Panc1 (cell line): ENCODE measurements around the gene KRTAP5-11. TPM values are rescaled to one million over a fixed set of nuclear protein-coding genes. Genes with fewer than 3 reads are reported as not detected.
"Not testable (repeated sequence)": the region's sequence is repeated elsewhere in the genome, so short reads cannot be mapped to it uniquely, and the experiment has no call there.

Source experiments
- ATAC-seq: fragments of 200-7000 bp; cut with Tn5 transposase; 2 replicates; pipeline ENCODE4 v1.9.1; 2020; ENCODE audit warnings: mild to moderate bottlenecking, moderate library complexity
- BruUV-seq: library from RNA; stranded (reverse); fragments of 400-500 nt; replicated peaks from 2 replicates; lab custom pipeline; 2021; lab: Mats Ljungman, UMichigan
- CTCF ChIA-PET: fragments of 300-600 bp; sonication (Branson Sonifier 250); formaldehyde crosslinking; loops from one replicate; lab custom pipeline; 2022; ENCODE audit warnings: antibody characterized with exemption; lab: Charles Lee
- POLR2A ChIA-PET: fragments of 300-600 bp; sonication (Branson Sonifier 250); formaldehyde crosslinking; loops from one replicate; lab custom pipeline; 2022; ENCODE audit warnings: antibody characterized with exemption; lab: Charles Lee
- DNase-seq: peaks from one replicate; pipeline ENCODE4 v3.0.0-alpha.2; 2010; ENCODE audit warnings: low read depth, low spot score
- H3K27ac ChIP-seq: 2 replicates; pipeline ENCODE4 v1.5.1; 2011; ENCODE audit warnings: mild to moderate bottlenecking, low read length, inconsistent platforms
- H3K27me3 ChIP-seq: fragments of 200-500 bp; sonication (Bioruptor generic); 2 replicates; pipeline ENCODE4 v1.6.0; 2014; ENCODE audit warnings: low read length, inconsistent platforms; ENCODE audit not compliant: control insufficient read depth, insufficient read depth
- H3K36me3 ChIP-seq: fragments of 200-500 bp; sonication (Bioruptor generic); 2 replicates; pipeline ENCODE4 v1.5.1; 2014; ENCODE audit warnings: inconsistent platforms, mild to moderate bottlenecking, low read length, moderate library complexity; ENCODE audit not compliant: control insufficient read depth, insufficient read depth
- H3K4me1 ChIP-seq: 2 replicates; pipeline ENCODE4 v1.5.1; 2011; ENCODE audit warnings: inconsistent platforms, mild to moderate bottlenecking, low read length, moderate library complexity; ENCODE audit not compliant: control insufficient read depth, insufficient read depth
- H3K4me3 ChIP-seq, 2 experiments: 2 replicates each; pipeline ENCODE4 v1.5.1; 2011 to 2012; ENCODE audit warnings: low read depth in 2 of 2, low read length in 2 of 2, mild to moderate bottlenecking in 2 of 2, inconsistent platforms in 1 of 2, moderate library complexity in 1 of 2
- H3K9me3 ChIP-seq: fragments of 200-500 bp; sonication (Bioruptor generic); 2 replicates; pipeline ENCODE4 v1.5.1; 2014; ENCODE audit warnings: low read depth, mild to moderate bottlenecking, inconsistent platforms, low read length, moderate library complexity; ENCODE audit not compliant: control insufficient read depth, insufficient read depth
- CTCF ChIP-seq: fragments of 450-650 bp; IDR thresholded peaks from 2 replicates; pipeline ENCODE4 v1.5.1; 2017; ENCODE audit warnings: mild to moderate bottlenecking
- POLR2AphosphoS5 ChIP-seq: IDR thresholded peaks from 2 replicates; pipeline ENCODE4 v1.6.1; 2012; ENCODE audit warnings: mild to moderate bottlenecking, low read depth, low read length, moderate library complexity
- SIN3A ChIP-seq: IDR thresholded peaks from 2 replicates; pipeline ENCODE4 v1.6.1; 2012; ENCODE audit warnings: low read depth, mild to moderate bottlenecking, low read length, moderate library complexity, borderline replicate concordance; ENCODE audit not compliant: insufficient read depth
- TCF7L2 ChIP-seq: IDR thresholded peaks from 2 replicates; pipeline ENCODE4 v1.6.1; 2011; ENCODE audit warnings: mild to moderate bottlenecking, low read depth, low read length, inconsistent platforms
- in situ Hi-C: cut with HindIII; loops from 2 replicates; pipeline ENCODE4 v1.10.0; 2016; ENCODE audit warnings: low sequenced_read_pairs, low pct_unique_long_range_greater_than_20kb
- intact Hi-C: fragments of 100-400 bp; cut with micrococcal nuclease; formaldehyde crosslinking; loops from one replicate; pipeline ENCODE4 v1.10.0; 2022; ENCODE audit not compliant: unreplicated experiment
- total RNA-seq: library from RNA; stranded (reverse); gene quantifications from one replicate; pipeline ENCODE4 v1.2.1, GENCODE V29; 2021; ENCODE audit not compliant: unreplicated experiment
- TF ChIP-seq, protein P1 (sequence below), 2 experiments: IDR thresholded peaks; 2 replicates each; pipeline ENCODE4 v1.6.1; 2011 to 2012; ENCODE audit warnings: low read depth in 2 of 2, control low read depth in 1 of 2, low read length in 1 of 2, mild to moderate bottlenecking in 1 of 2, moderate library complexity in 1 of 2; ENCODE audit not compliant: insufficient read depth in 1 of 2

The KRTAP5-11 gene
- total RNA-seq, 1 experiment from 2014 or later: not detected

DNA sequence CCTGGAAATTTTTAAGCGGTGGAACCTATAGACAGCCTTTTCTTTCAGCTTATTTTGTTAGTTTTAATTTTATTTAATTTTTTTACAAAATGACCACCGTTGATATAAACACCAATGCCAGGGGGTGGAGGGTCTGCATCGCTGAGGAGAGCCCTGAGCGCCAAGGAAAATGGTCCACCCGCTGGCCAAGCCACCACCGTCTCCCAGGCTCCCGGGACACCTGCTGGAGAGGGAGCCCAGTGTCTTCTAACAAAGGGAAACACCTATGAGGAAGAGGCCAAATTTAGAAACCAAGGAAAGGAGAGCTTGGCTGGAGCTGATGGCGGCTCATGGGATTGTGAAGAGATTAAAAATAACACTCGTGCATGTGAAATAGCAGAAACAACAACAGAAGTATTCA, 45.1 kb downstream of the KRTAP5-11 start:
- ATAC-seq (no peak), DNase-seq (no peak)
- intact Hi-C loops (no loop called here), in situ Hi-C loops (no loop called here)
- no peaks in the 10 kb centered on the region for H3K27me3 ChIP-seq
- H3K27ac ChIP-seq: no peak overlapping the region
- H3K9me3 ChIP-seq: no peaks in the 10 kb centered on the region
- no TSS peak for BruUV-seq
- ChIA-PET CTCF (no interaction called here), POLR2A (no interaction called here)
- TF ChIP-seq TCF7L2 (no peak), POLR2AphosphoS5 (no peak), SIN3A (no peak), CTCF (no peak)
- TF ChIP-seq, protein P1, sequence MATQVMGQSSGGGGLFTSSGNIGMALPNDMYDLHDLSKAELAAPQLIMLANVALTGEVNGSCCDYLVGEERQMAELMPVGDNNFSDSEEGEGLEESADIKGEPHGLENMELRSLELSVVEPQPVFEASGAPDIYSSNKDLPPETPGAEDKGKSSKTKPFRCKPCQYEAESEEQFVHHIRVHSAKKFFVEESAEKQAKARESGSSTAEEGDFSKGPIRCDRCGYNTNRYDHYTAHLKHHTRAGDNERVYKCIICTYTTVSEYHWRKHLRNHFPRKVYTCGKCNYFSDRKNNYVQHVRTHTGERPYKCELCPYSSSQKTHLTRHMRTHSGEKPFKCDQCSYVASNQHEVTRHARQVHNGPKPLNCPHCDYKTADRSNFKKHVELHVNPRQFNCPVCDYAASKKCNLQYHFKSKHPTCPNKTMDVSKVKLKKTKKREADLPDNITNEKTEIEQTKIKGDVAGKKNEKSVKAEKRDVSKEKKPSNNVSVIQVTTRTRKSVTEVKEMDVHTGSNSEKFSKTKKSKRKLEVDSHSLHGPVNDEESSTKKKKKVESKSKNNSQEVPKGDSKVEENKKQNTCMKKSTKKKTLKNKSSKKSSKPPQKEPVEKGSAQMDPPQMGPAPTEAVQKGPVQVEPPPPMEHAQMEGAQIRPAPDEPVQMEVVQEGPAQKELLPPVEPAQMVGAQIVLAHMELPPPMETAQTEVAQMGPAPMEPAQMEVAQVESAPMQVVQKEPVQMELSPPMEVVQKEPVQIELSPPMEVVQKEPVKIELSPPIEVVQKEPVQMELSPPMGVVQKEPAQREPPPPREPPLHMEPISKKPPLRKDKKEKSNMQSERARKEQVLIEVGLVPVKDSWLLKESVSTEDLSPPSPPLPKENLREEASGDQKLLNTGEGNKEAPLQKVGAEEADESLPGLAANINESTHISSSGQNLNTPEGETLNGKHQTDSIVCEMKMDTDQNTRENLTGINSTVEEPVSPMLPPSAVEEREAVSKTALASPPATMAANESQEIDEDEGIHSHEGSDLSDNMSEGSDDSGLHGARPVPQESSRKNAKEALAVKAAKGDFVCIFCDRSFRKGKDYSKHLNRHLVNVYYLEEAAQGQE (IDR thresholded peaks at IDR 0.05; ENCODE audit: insufficient read depth in 1 of 2, low read depth in 2 of 2, low read length in 1 of 2): no peak
- H3K36me3 ChIP-seq: no peaks in the 10 kb centered on the region
- no peaks in the 10 kb centered on the region for H3K4me1 ChIP-seq
- H3K4me3 ChIP-seq: no peak overlapping the region

DNA sequence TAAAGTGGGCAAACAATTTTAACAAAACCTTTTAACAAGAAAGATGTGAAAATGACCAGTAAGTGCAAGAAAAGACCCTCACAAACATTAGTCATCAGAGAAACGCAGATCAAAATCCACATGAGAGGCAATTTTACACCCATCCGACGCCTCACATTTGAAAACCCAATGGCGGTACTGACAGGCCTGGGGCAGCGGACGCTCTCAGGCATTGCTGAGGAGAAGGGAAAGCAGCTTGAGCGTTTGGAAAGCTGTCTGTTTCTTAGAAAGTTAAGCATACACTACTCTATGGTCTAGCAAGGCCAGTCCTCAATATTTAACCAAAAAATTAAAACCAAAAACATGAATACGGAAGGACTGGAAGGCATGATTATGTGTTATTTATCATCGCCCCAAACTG, 46.9 kb downstream of the KRTAP5-11 start:
- no peaks in the 10 kb centered on the region for H3K9me3 ChIP-seq
- H3K27ac ChIP-seq: no peak overlapping the region
- no peaks in the 10 kb centered on the region for H3K4me1 ChIP-seq
- intact Hi-C loops: no loop called here
- in situ Hi-C loops: no loop called here
- no peaks in the 10 kb centered on the region for H3K27me3 ChIP-seq
- no TSS peak for BruUV-seq
- ATAC-seq: no peak
- no peaks in the 10 kb centered on the region for H3K36me3 ChIP-seq
- H3K4me3 ChIP-seq: no peak overlapping the region
- DNase-seq: no peak
- TF ChIP-seq SIN3A (no peak), TCF7L2 (no peak), POLR2AphosphoS5 (no peak), CTCF (no peak)
- TF ChIP-seq, protein P1 (IDR thresholded peaks at IDR 0.05; ENCODE audit: insufficient read depth in 1 of 2, low read depth in 2 of 2, low read length in 1 of 2): no peak
- CTCF ChIA-PET: no interaction called here
- POLR2A ChIA-PET: no interaction called here

DNA sequence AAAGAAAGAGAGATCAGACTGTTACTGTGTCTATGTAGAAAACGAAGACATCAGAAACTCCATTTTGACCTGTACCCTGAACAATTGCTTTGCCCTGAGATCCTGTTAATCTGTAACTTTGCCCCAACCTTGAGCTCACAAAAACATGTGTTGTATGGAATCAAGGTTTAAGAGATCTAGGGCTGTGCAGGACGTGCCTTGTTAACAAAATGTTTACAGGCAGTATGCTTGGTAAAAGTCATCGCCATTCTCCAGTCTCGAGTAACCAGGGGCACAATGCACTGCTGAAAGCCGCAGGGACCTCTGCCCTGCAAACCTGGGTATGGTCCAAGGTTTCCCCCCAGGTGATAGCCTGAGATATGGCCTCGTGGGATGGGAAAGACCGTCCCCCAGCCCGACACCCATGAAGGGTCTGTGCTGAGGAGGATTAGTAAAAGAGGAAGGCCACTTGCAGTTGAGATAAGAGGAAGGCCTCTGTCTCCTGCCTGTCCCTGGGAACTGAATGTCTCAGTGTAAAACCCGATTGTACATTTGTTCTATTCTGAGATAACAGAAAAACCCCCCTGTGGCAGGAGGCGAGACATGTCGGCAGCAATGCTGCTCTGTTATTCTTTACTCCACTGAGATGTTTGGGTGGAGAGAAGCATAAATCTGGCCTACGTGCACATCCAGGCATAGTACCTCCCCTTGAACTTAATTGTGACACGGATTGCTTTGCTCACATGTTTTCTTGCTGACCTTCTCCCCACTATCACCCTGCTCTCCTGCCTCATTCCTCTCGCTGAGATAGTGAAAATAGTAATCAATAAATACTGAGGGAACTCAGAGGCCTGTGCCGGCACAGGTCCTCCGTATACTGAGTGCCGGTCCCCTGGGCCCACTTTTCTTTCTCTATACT, 47.7 kb downstream of the KRTAP5-11 start:
- H3K27ac ChIP-seq, DNase-seq, H3K4me1 ChIP-seq, H3K36me3 ChIP-seq, POLR2A ChIA-PET, in situ Hi-C loops, H3K4me3 ChIP-seq, H3K9me3 ChIP-seq, BruUV-seq, intact Hi-C loops, CTCF ChIA-PET, ATAC-seq, H3K27me3 ChIP-seq: not testable (repeated sequence)
